Loucy (cell line): ENCODE measurements around the gene VMP1.

Experiments
- H2AFZ ChIP-seq: fragments of 200-600 bp; sonication (generic); 2 replicates; pipeline ENCODE4 v1.6.0; 2016; ENCODE audit warnings: antibody characterized with exemption, mild to moderate bottlenecking, low read length, moderate library complexity
- H3F3A ChIP-seq: fragments of 200-600 bp; 2 replicates; pipeline ENCODE4 v1.6.0; 2016; ENCODE audit warnings: antibody characterized with exemption, low read depth, mild to moderate bottlenecking
- H3K27me3 ChIP-seq: fragments of 200-600 bp; sonication (generic); 2 replicates; pipeline ENCODE4 v1.6.1; 2014; ENCODE audit warnings: low read length, mild to moderate bottlenecking; ENCODE audit not compliant: insufficient read depth, poor library complexity, severe bottlenecking
- H3K36me3 ChIP-seq: fragments of 200-600 bp; sonication (generic); 2 replicates; pipeline ENCODE4 v1.6.1; 2016; ENCODE audit warnings: low read length; ENCODE audit not compliant: insufficient read depth
- H3K4me1 ChIP-seq: fragments of 200-600 bp; sonication (generic); 2 replicates; pipeline ENCODE4 v1.5.1; 2014; ENCODE audit warnings: low read length, mild to moderate bottlenecking; ENCODE audit not compliant: insufficient read depth, poor library complexity, severe bottlenecking
- H3K4me2 ChIP-seq: fragments of 200-600 bp; sonication (generic); 2 replicates; pipeline ENCODE4 v1.6.0; 2014; ENCODE audit warnings: antibody characterized with exemption, low read length, low read depth, mild to moderate bottlenecking; ENCODE audit not compliant: poor library complexity, severe bottlenecking
- H3K4me3 ChIP-seq: fragments of 200-600 bp; sonication (generic); 2 replicates; pipeline ENCODE4 v1.5.1; 2014; ENCODE audit warnings: low read length, mild to moderate bottlenecking, mixed read lengths; ENCODE audit not compliant: poor library complexity, severe bottlenecking
- H3K79me2 ChIP-seq: fragments of 200-600 bp; sonication (generic); 2 replicates; pipeline ENCODE4 v1.6.1; 2014; ENCODE audit warnings: low read length; ENCODE audit not compliant: insufficient read depth
- H3K9ac ChIP-seq: fragments of 200-600 bp; sonication (generic); 2 replicates; pipeline ENCODE4 v1.6.0; 2014; ENCODE audit warnings: mild to moderate bottlenecking, low read depth, low read length, moderate library complexity; ENCODE audit not compliant: poor library complexity, severe bottlenecking
- H3K9me2 ChIP-seq: fragments of 200-600 bp; sonication (generic); replicated peaks from 2 replicates; pipeline ENCODE4 v1.6.1; 2016; ENCODE audit warnings: low read depth, low read length, mixed read lengths
- H3K9me3 ChIP-seq: fragments of 200-600 bp; sonication (generic); 2 replicates; pipeline ENCODE4 v1.6.1; 2014; ENCODE audit warnings: mild to moderate bottlenecking, antibody characterized with exemption, low read length, low read depth; ENCODE audit not compliant: insufficient read depth
- H4K20me1 ChIP-seq: fragments of 200-600 bp; sonication (generic); 2 replicates; pipeline ENCODE4 v1.6.0; 2014; ENCODE audit warnings: antibody characterized with exemption, low read length, mild to moderate bottlenecking; ENCODE audit not compliant: insufficient read depth, poor library complexity, severe bottlenecking
- CTCF ChIP-seq: fragments of 200-600 bp; sonication (generic); conservative IDR thresholded peaks from 2 replicates; pipeline ENCODE4 v1.5.1; 2014; ENCODE audit warnings: mild to moderate bottlenecking, antibody characterized with exemption, low read length
- EZH2phosphoT487 ChIP-seq: fragments of 200-600 bp; IDR thresholded peaks from 2 replicates; pipeline ENCODE4 v1.6.1; 2018; ENCODE audit warnings: antibody characterized with exemption, mild to moderate bottlenecking, moderate library complexity, borderline replicate concordance

VMP1 gene

DNA sequence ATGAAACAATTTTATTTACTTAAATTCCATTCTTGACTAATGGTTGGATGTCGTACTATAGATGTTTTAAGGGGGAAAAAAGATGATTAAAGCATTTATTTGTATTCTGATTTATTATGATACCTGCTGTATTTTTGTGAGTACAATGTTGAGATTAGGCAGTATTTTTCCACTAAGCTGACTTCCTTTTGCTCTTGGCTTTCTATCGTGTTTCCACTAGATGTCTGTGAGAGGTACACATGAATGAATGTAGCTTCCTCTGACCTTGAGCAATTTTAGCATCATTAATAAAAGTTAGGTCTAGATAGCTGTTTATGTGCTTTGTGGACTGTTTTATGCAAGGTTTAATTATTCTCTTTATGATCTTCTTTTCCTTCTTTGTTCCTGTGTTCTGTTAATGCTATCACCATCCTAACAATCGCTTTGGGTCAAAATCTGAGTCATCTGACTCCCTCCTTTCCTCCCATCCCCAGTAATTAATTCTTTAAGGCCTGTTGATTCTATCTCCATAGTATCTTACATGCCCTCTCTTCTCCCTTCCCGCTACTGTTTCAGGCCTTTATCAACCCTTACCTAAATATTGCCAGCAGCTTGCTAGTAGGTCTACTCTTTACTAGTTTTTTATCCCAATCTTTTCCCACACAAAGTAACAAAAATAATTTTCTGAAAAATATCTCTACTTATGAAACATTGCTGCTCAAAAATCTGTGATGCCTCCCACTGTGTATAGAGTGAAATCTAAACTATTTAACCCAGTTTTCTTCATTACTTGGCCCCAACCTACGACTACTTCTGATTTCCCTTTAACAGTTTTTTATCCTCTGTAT, 76.0 kb downstream of the VMP1 start:
- Histone ChIP-seq H3K9ac (peak overlapping the region; percentile 81), H3K36me3 (peaks cover 8% of the 10 kb centered on the region; the same call in 1 of the 2 replicates), H3K27me3 (no peaks in the 10 kb centered on the region), H3K9me2 (no peaks in the 10 kb centered on the region), H3K4me3 (peak overlapping the region; percentile 12), H3F3A (peaks cover 22% of the 10 kb centered on the region), H4K20me1 (no peaks in the 10 kb centered on the region), H3K79me2 (no peaks in the 10 kb centered on the region; the same call in 1 of the 2 replicates), H3K9me3 (no peaks in the 10 kb centered on the region), H3K4me2 (peak overlapping the region; percentile 52), H2AFZ (no peak overlapping the region), H3K4me1 (peaks cover 54% of the 10 kb centered on the region)
- TF ChIP-seq EZH2phosphoT487 = no peak
- no peak for TF ChIP-seq CTCF

DNA sequence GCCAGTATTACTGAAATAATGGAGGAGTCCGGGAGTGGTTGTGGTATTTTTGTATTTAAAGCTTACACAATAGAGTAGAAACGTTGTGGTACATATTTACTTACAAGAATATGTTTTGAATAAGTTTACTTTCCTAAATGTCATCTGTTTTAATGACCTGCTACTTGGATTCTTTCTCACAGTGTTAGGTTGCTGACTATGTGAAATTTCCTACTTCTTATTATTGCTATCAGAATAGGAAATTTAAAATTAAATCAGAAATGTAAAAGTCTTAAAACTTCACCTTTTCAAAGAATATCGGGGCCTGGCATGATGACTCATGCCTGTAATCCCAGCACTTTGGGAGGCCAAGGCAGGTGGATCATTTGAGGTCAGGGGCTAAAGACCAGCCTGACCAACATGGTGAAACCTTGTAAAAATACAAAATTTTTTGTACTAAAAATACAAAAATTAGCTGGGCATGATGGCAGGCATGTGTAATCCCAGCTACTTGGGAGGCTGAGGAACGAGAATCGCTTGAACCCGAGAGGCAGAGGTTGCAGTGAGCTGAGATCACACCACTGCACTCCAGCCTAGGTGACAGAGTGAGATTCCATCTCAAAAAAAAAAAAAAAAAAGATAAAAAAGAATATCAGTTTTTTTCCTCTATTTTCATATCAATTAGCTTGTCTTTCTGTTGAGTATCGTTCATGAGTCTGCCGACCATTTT, 77.8 kb downstream of the VMP1 start:
- no peak for TF ChIP-seq EZH2phosphoT487
- TF ChIP-seq CTCF = no peak
- no peak overlapping the region for H2AFZ ChIP-seq
- H3K4me3 ChIP-seq = peak overlapping the region; percentile 64
- peak overlapping the region; percentile 77 for H3K4me2 ChIP-seq
- no peaks in the 10 kb centered on the region for H4K20me1 ChIP-seq
- no peaks in the 10 kb centered on the region; the same call in 1 of the 2 replicates for H3K36me3 ChIP-seq
- H3K9me3 ChIP-seq = no peaks in the 10 kb centered on the region
- peak overlapping the region; percentile 81 for H3K9ac ChIP-seq
- H3K79me2 ChIP-seq = no peaks in the 10 kb centered on the region; the same call in 1 of the 2 replicates
- H3F3A ChIP-seq = peaks cover 22% of the 10 kb centered on the region
- no peaks in the 10 kb centered on the region for H3K9me2 ChIP-seq
- no peaks in the 10 kb centered on the region for H3K27me3 ChIP-seq
- H3K4me1 ChIP-seq = peaks cover 54% of the 10 kb centered on the region

GRCh38 chr17:59786213-59786535, 78.7 kb downstream of the VMP1 start:
- H3K4me2 ChIP-seq = peak overlapping the region; percentile 77
- H3K36me3 ChIP-seq = no peaks in the 10 kb centered on the region; the same call in 1 of the 2 replicates
- peaks cover 22% of the 10 kb centered on the region for H3F3A ChIP-seq
- no peaks in the 10 kb centered on the region for H4K20me1 ChIP-seq
- TF ChIP-seq CTCF = peak; percentile 39; the same call in 1 of the 2 replicates
- TF ChIP-seq EZH2phosphoT487 = no peak
- H2AFZ ChIP-seq = no peak overlapping the region
- peaks cover 54% of the 10 kb centered on the region for H3K4me1 ChIP-seq
- H3K9me2 ChIP-seq = no peaks in the 10 kb centered on the region
- no peaks in the 10 kb centered on the region; the same call in 1 of the 2 replicates for H3K79me2 ChIP-seq
- H3K9ac ChIP-seq = peak overlapping the region; percentile 81
- no peaks in the 10 kb centered on the region for H3K27me3 ChIP-seq
- H3K9me3 ChIP-seq = no peaks in the 10 kb centered on the region
- H3K4me3 ChIP-seq = peak overlapping the region; percentile 64
